Lower leg skin (tissue), 4 donors: ENCODE results near the gene MRGPRG. TPM values are rescaled to one million over a fixed set of nuclear protein-coding genes. Genes with fewer than 3 reads are reported as not detected.

Experiments
- DNase-seq, 2 donors: peaks; one replicate each; pipeline ENCODE4 v3.0.0-alpha.2; 2019; ENCODE audit warnings: low spot score in 2 of 2
- H3K4me3 ChIP-seq: fragments of 200-600 bp; sonication (generic); 2 replicates; pipeline ENCODE4 v1.5.1; 2017; ENCODE audit warnings: mild to moderate bottlenecking, low read depth; ENCODE audit not compliant: poor library complexity, severe bottlenecking
- CTCF ChIP-seq, 3 donors: fragments of 450-650 bp; IDR thresholded peaks; one replicate each; pipeline ENCODE4 v1.5.1; 2016; ENCODE audit warnings: antibody characterized with exemption in 3 of 3, mild to moderate bottlenecking in 3 of 3, moderate library complexity in 2 of 3
- POLR2A ChIP-seq, 2 donors: fragments of 450-650 bp; IDR thresholded peaks; one replicate each; pipeline ENCODE4 v1.6.1; 2016 to 2017; ENCODE audit warnings: antibody characterized with exemption in 2 of 2, mild to moderate bottlenecking in 1 of 2, moderate library complexity in 1 of 2
- WGBS, 2 donors: methylation state at CpG; one replicate each; pipeline ENCODE4 v1.1.5; 2018; 5-methylcytosine and 5-hydroxymethylcytosine counted together
- intact Hi-C: fragments of 100-400 bp; cut with DNase I; formaldehyde crosslinking; loops from one replicate; pipeline ENCODE4 v1.15.0; 2023; ENCODE audit warnings: low total_unique reads
- total RNA-seq, 4 donors: library from RNA; depleted of rRNA; stranded (reverse); fragments of >200 nt; gene quantifications; one replicate each; pipeline ENCODE4 v1.1.0, GENCODE V29; 2016

The MRGPRG gene
- total RNA-seq, 4 donors from 2014 or later = not detected

- intact Hi-C loops = no loop called here
- TF ChIP-seq POLR2A (IDR thresholded peaks at IDR 0.05) (no peak), CTCF (IDR thresholded peaks at IDR 0.05) (no peak)
- 87 to 90% methylated on average over 12 to 18 of the region's 18 CpGs for WGBS, 2 donors
- no peak overlapping the region for H3K4me3 ChIP-seq
- DNase-seq = peak in 1 of 2 donors; percentile 81
These were observed 8.4 kb upstream of the MRGPRG start for GRCh38 chr11:3226846-3227567.

DNA sequence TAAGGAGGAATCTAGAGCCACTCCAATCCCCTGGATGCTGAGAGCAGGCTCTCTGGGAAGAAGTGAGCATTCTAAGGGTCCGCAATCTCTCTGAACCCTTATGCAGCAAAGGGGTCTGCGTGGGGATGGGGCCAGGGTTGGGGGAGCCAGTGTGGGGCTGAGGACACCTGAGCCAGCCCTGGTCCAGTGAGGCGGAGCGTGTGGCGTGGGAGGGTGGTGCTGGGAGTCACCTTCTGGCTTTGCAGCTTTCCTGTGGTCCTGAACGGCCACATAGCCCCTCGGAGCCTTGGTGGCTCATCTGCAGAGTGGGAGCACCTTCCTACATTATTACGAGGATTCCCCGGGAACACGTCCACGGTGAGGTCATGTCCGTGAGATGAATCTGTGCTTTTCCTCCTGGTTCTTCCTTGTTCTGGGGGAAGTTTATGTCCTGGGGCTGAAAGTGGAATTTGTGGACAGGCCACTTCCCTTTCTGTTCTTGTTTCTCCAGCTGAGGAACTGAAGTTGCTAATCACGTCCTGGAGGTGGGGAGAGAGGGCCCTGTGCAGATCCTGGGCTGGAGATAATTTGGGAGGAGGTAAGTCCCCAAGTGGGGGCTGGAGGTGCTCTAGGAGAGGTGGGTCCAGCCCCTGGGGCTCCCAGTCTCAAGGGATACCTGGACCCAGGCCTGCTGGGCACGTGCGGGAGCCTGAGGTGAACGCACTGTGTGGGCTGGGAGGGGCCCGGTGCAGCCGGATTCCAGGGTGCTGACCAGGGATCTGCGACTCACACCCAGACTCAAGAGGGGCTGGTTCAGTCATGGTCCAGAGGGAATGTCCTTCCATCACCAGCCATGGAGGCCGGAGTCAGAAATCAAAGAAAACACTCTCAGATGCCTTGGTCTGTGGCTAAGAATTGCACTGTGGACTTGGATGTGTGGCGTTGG, 7.5 kb upstream of the MRGPRG start:
- WGBS, 2 donors = 88 to 89% methylated on average over 20 of the region's 21 CpGs
- peak in 1 of 2 donors; percentile 72 for DNase-seq
- TF ChIP-seq CTCF (IDR thresholded peaks at IDR 0.05) (no peak), POLR2A (IDR thresholded peaks at IDR 0.05) (no peak)
- intact Hi-C loops = no loop called here
- no peak overlapping the region for H3K4me3 ChIP-seq

DNA sequence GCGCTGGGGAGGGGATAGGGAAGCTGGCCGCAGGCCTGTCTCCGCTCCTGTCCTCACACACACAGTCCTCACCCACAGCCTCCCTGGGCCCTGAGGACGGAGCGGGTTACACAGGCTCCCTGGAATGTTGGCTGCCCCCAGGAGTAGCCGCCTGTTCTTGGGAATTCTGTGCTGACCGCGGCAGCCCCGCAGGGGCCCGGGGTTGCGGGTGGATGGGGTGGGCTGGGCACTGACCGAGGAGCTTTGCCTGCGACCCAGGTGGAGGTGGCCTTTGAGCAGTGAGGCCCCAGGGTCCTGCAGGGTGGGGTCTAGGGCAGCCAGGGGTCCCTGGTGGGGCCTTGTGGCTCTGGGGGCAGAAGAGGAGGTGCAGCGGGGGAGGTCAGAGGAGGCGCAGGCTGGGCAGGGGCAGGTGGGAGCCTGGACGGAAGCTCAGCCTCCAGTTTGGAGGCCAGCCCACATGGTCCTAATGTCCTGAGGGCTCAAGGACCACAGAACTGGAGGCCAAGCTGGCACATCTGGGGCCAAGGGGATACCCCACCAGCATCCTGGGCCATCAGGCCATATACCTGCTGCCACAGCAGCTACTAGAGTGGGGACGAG, 6.6 kb upstream of the MRGPRG start:
- intact Hi-C loops = no loop called here
- peak in 1 of 2 donors; percentile 85 for DNase-seq
- TF ChIP-seq CTCF (IDR thresholded peaks at IDR 0.05) = no peak
- WGBS, 2 donors = 78 to 80% methylated on average over 14 to 16 of the region's 17 CpGs
- no peak overlapping the region for H3K4me3 ChIP-seq

- no peak overlapping the region for H3K4me3 ChIP-seq
- DNase-seq = peak in 1 of 2 donors; percentile 82
- intact Hi-C loops = no loop called here
- TF ChIP-seq POLR2A (IDR thresholded peaks at IDR 0.05) = no peak
- TF ChIP-seq CTCF (IDR thresholded peaks at IDR 0.05) = no peak
- 74 to 81% methylated on average over 19 to 21 of the region's 21 CpGs for WGBS, 2 donors
These were observed 5.9 kb upstream of the MRGPRG start for GRCh38 chr11:3224401-3225057.

DNA sequence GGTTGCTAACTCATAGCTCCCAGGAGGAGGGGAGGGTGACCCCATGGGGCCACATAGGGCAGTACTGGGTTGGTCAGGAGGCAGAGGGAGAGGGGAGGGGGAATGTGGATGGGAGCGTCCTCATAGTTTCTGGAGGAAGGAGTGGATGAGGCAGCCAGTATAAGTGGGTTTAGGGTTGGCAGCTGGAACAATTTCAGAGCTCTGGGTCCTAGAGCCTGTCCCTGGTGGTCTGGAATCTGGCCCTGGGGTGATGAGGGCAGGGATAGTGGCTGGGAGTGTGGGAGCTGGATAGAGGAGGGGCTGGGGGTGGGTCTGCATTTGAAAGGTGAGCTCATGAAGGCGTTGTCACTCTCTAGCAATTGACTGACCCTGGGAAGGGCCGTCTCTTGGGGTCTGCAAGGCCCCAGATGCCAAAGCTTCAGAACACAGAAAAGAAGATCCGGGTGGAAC, 5.3 kb upstream of the MRGPRG start:
- peak in 1 of 2 donors; percentile 68 for DNase-seq
- H3K4me3 ChIP-seq = no peak overlapping the region
- TF ChIP-seq CTCF (IDR thresholded peaks at IDR 0.05) (no peak), POLR2A (IDR thresholded peaks at IDR 0.05) (no peak)
- intact Hi-C loops = no loop called here
- WGBS, 2 donors = 57 to 59% methylated on average over 4 of the region's 4 CpGs
